A673 (cell line): Measurements from ENCODE around the gene PLGLB2. TPM values are rescaled to one million over a fixed set of nuclear protein-coding genes. Genes with fewer than 3 reads are reported as not detected.
"Not testable (repeated sequence)": the region's sequence is repeated elsewhere in the genome, so short reads cannot be mapped to it uniquely, and the experiment has no call there.

Experiments used
- Bru-seq: library from RNA; stranded (reverse); fragments of 400-500 nt; gene quantifications from one replicate; lab custom pipeline; 2021; lab: Mats Ljungman, UMichigan
- BruChase-seq, 2 experiments: library from RNA; stranded (reverse); fragments of 400-500 nt; gene quantifications; one replicate each; lab custom pipeline; 2021; lab: Mats Ljungman, UMichigan
- BruUV-seq: library from RNA; stranded (reverse); fragments of 400-500 nt; replicated peaks from 2 replicates; lab custom pipeline; 2021; lab: Mats Ljungman, UMichigan
- CTCF ChIA-PET: fragments of 300-600 bp; sonication (Branson Sonifier 250); formaldehyde crosslinking; loops from one replicate; lab custom pipeline; 2022; ENCODE audit warnings: antibody characterized with exemption; lab: Charles Lee
- POLR2A ChIA-PET: fragments of 300-600 bp; sonication (Branson Sonifier 250); formaldehyde crosslinking; loops from one replicate; lab custom pipeline; 2022; ENCODE audit warnings: antibody characterized with exemption; ENCODE audit not compliant: low non-redundant PET; lab: Charles Lee
- DNase-seq: peaks from one replicate; pipeline ENCODE4 v3.0.0-alpha.2; 2015; ENCODE audit warnings: low spot score
- H3K27ac ChIP-seq: fragments of 200-600 bp; sonication (generic); 2 replicates; pipeline ENCODE4 v1.5.1; 2016; ENCODE audit warnings: mixed run types, low read depth, mild to moderate bottlenecking, mixed read lengths, antibody characterized with exemption, low read length; ENCODE audit not compliant: poor library complexity, severe bottlenecking
- H3K27me3 ChIP-seq: fragments of 200-600 bp; sonication (generic); replicated peaks from 2 replicates; pipeline ENCODE4 v1.6.1; 2017; ENCODE audit warnings: mixed run types, low read depth, mild to moderate bottlenecking, mixed read lengths, antibody characterized with exemption, low read length; ENCODE audit not compliant: insufficient read depth, poor library complexity
- H3K36me3 ChIP-seq: fragments of 200-600 bp; sonication (generic); 2 replicates; pipeline ENCODE4 v1.6.1; 2016; ENCODE audit warnings: mixed run types, mild to moderate bottlenecking, mixed read lengths, antibody characterized with exemption, low read length; ENCODE audit not compliant: insufficient read depth, poor library complexity, severe bottlenecking
- H3K4me1 ChIP-seq: fragments of 200-600 bp; sonication (generic); 2 replicates; pipeline ENCODE4 v1.6.1; 2017; ENCODE audit warnings: mixed run types, mild to moderate bottlenecking, mixed read lengths, antibody characterized with exemption, low read length; ENCODE audit not compliant: insufficient read depth, poor library complexity, severe bottlenecking
- H3K4me3 ChIP-seq: fragments of 200-600 bp; sonication (generic); 2 replicates; pipeline ENCODE4 v1.5.1; 2016; ENCODE audit warnings: low read depth, mixed run types, mild to moderate bottlenecking, mixed read lengths, low read length; ENCODE audit not compliant: poor library complexity, severe bottlenecking
- H3K9me3 ChIP-seq: fragments of 200-600 bp; sonication (generic); 2 replicates; pipeline ENCODE4 v1.6.1; 2016; ENCODE audit warnings: mixed run types, low read depth, mild to moderate bottlenecking, mixed read lengths, antibody characterized with exemption, low read length; ENCODE audit not compliant: poor library complexity, severe bottlenecking
- intact Hi-C: fragments of 100-400 bp; cut with micrococcal nuclease; formaldehyde crosslinking; loops from one replicate; pipeline ENCODE4 v1.10.0; 2022; ENCODE audit not compliant: unreplicated experiment
- long read RNA-seq: library from polyadenylated mRNA; stranded (forward); transcript quantifications from one replicate; pipeline ENCODE4 v2.0.0, GENCODE V29; 2022
- total RNA-seq: library from RNA; stranded (reverse); gene quantifications from 2 replicates; pipeline ENCODE4 v1.2.3, GENCODE V29; 2021

PLGLB2 gene
- 1.2 and 1.8 TPM in 2 replicates for total RNA-seq
- Bru-seq, nascent RNA = percentile 45 among the genes with signal in this experiment
- BruChase-seq, experiment 1, labeled RNA remaining after a 2-hour chase = percentile 53 among the genes with signal in this experiment
- percentile 44 among the genes with signal in this experiment for BruChase-seq, experiment 2, labeled RNA remaining after a 6-hour chase
- long read RNA-seq = 0 reads

DNA sequence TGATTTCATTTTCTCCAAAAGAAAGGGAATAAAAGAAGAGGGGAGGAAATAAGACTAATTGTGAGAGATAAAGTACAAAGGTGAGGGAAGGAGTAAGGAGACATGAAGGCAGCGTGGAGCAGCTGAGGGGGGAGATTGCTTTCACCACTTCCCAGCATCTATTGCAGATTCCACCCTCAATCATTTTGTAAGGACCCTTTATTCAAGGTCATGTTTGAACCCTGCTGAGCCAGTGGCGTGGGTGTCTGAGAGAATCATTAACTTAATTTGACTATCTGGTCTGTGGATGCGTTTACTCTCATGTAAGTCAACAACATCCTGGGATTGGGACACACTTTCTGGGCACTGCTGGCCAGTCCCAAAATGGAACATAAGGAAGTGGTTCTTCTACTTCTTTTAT lies at the start of gene PLGLB2:
PLGLB2 (plus strand) TSS at position 297 of the 400 bp plus-strand sequence; CDS start at position 364, 67 bp downstream.
- BruUV-seq, intact Hi-C loops, CTCF ChIA-PET, H3K9me3 ChIP-seq, POLR2A ChIA-PET, H3K4me3 ChIP-seq, H3K4me1 ChIP-seq, H3K27ac ChIP-seq, H3K36me3 ChIP-seq, DNase-seq, H3K27me3 ChIP-seq: not testable (repeated sequence)

DNA sequence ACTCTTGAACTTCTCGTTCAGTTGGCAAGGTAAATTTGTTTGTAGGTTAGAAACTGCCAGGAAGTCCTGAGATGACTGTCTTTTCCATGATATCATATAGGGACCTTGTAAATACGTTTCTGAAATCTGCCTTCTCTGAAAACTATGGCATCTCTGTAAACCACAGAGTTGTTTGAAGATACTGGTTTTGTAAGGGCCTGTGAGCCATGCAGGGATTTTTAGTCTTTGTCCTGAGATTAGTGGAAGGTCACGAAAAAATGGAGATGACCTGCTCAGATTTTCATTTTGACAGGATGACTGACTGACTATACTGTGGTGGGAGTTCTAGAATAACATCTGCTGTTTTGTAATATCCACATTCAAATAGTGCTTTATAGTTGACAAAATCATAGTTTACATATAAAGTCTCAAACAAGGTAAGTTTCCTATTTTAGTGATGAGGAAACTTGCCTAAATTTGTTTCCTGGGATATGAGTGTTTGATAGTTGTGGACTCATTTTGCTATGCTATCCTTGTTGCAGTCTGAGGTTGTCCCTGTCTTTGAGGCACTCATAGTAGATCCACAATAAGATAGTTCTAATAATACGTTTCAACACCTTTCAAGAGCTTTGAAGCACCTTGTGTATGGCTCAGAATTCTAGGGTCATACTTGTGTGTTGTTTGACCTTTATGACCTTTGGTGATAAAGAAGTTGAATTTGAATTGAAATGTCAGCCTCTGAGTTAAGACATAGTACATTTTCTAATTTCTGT lies 43.1 kb upstream of the PLGLB2 start:
- DNase-seq, CTCF ChIA-PET, H3K4me1 ChIP-seq, BruUV-seq, POLR2A ChIA-PET, H3K27ac ChIP-seq, H3K27me3 ChIP-seq, H3K4me3 ChIP-seq, intact Hi-C loops, H3K36me3 ChIP-seq, H3K9me3 ChIP-seq: not testable (repeated sequence)

DNA sequence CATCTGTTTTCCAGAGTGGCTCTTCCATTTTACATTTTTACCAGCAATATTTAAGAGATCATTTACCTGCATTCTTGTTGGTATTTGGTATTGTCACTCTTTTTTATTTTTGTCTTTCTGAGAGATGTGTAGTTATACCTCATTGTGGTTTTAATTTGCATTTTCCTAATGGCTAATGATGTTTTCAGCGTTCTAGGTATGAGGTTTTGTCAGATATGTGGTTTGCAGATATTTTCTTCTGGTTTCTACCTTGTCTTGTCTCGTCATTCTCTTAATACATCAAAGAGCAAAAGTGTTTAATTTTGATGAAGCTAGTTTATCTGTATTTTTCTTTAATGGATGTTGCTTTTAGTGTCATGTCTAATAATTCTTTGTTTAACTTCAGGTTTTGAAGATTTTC lies 39.5 kb upstream of the PLGLB2 start:
- BruUV-seq, POLR2A ChIA-PET, H3K27ac ChIP-seq, H3K4me3 ChIP-seq, CTCF ChIA-PET, intact Hi-C loops, H3K9me3 ChIP-seq, H3K4me1 ChIP-seq, H3K36me3 ChIP-seq, H3K27me3 ChIP-seq, DNase-seq: not testable (repeated sequence)

DNA sequence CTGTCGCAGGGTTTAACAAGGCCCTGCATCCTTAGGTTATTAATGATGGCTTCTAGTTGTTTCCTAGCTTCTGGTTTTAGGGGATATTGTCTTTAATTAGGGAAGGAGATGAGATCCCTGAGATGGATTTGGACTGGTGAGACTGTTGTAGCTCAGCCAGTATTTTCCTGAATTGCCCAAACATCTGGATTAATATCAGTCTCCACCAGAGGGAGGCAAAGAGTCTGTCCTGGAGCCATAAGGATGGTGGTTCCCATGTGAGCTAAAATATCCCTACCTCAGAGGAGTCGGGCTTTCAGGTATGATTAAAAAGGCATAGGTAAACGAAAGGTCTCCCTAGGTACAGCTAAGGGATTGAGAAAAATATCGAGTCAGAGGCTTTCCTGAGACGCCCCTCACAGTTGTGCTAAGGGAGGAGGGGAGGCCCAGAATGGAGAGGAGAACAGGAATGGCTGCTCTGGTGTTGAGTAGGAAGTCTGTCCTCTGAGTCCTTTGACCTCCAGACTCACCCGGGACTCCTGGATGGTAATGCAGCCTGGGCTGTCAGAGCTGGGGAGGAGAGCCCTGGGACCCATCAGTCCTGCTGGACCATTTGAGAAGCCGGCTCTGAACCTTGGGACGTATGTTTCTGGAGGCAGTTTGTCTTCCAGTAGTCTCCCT lies 19.8 kb upstream of the PLGLB2 start:
- H3K36me3 ChIP-seq, DNase-seq, CTCF ChIA-PET, H3K4me3 ChIP-seq, BruUV-seq, POLR2A ChIA-PET, H3K27ac ChIP-seq, H3K27me3 ChIP-seq, H3K4me1 ChIP-seq, intact Hi-C loops, H3K9me3 ChIP-seq: not testable (repeated sequence)

DNA sequence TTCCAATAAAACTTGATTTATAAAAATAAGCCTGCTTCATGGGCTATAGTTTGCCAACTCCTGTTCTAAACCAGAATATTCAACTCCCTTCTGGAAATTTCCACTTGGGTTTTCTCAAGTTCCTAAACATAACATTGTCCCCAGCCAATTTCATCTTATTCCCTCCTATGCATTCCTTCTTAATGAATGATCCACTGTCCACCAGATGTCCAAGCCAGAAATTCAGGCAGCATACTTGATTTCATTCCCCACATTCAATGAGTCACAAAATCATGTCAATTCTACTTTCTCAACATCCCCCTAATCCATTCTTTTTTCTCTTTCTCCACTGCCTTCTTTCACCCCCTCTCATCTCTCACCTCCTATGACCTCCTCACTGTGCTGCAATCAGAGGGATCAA lies 7.0 kb upstream of the PLGLB2 start:
- DNase-seq, CTCF ChIA-PET, intact Hi-C loops, POLR2A ChIA-PET, H3K27ac ChIP-seq, BruUV-seq, H3K36me3 ChIP-seq, H3K4me1 ChIP-seq, H3K9me3 ChIP-seq, H3K4me3 ChIP-seq, H3K27me3 ChIP-seq: not testable (repeated sequence)

DNA sequence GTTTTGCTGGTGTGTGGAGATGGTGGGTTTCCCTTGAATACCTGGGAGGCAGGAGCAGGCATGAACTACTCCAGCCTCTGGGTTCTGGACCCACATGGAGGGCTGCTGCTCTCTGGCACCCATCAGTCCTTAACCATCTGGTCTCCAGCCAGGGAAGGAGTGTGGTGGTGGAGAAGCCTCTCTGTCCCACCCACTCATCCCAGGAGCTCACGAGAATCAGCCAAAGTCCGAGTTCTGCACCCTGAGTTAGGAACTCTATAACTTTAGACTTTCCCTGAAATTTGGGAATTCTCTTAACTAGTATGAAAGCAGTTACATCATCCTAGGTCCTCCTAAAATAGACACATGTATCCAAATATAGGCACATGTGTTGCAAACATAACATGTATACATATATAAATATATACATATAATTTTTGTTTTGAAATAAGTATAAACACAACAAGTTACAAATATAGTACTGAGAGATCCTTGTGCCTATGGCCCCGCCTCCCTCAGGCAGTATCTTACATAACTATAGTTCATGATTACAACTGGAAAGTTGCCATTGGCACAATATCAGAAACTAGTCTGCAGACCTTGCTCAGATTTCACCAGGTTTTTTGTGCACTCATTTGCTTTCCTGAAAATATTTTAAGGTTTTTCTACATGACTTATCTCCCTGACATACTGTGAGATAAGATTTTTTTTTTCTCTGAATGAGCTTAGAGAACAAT lies 5.3 kb upstream of the PLGLB2 start:
- POLR2A ChIA-PET, H3K36me3 ChIP-seq, intact Hi-C loops, H3K9me3 ChIP-seq, DNase-seq, H3K4me1 ChIP-seq, BruUV-seq, H3K27ac ChIP-seq, CTCF ChIA-PET, H3K27me3 ChIP-seq, H3K4me3 ChIP-seq: not testable (repeated sequence)

DNA sequence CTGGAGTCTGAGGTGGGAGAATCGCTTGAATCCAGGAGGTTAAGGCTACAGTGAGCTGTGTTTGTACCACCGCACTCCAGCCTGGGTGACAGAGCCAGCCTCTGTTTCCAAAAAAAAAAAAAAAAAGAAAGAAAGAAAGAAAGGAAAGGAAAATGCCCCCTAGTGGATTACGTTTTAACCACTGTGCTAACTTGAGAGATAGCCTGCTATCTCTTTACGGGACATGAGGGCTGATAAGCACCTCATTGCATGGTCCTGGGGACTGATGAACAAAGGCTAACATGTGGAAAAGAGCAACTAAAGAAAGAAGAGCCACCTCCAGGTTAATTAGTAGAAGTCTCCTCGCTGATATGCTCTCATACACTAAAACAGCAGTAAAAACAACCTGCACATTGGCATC lies 4.2 kb upstream of the PLGLB2 start:
- POLR2A ChIA-PET, DNase-seq, CTCF ChIA-PET, H3K4me3 ChIP-seq, H3K27ac ChIP-seq, H3K27me3 ChIP-seq, BruUV-seq, H3K36me3 ChIP-seq, H3K4me1 ChIP-seq, H3K9me3 ChIP-seq, intact Hi-C loops: not testable (repeated sequence)
